DMS 273 (cell line): ENCODE data around the gene PSEN2.

Experiments
- DNase-seq: peaks from one replicate; lab custom pipeline; 2025; ENCODE audit not compliant: unreplicated experiment; lab: John Stamatoyannopoulos, UW

PSEN2 gene

DNA sequence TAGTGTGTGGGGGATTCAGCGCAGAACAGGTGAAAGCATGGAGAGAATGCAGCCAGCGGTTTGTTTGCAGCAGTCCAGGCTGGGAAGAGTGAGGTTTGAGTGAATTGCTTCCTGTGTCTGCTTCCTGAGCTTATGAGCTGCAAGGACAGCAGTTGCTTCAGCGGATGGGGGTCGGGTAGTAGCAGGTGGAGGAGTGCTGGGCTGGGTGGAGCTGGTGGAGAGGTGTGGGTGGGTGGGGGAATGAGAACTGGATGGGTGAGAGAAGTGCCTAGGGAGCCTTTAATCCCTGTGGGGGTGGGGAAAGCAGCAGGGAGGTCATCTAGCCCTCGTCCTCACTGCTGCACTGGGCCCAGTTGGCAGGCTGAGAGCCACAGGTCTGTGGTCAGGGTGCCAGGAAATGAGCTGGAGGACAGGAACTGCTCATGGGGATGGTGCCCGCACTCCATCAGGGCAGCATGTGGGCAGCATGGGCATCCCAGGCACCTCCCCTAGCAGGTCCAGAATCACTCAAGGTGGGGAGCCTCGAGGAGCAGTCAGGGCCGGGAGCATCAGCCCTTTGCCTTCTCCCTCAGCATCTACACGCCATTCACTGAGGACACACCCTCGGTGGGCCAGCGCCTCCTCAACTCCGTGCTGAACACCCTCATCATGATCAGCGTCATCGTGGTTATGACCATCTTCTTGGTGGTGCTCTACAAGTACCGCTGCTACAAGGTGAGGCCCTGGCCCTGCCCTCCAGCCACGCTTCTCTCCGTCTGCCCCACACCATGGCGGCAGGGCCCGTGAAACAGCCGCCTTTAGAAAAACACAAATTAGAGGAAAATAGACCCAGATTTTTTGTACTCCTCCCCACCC, 14.8 kb downstream of the PSEN2 start:
- DNase-seq, result no peak

DNA sequence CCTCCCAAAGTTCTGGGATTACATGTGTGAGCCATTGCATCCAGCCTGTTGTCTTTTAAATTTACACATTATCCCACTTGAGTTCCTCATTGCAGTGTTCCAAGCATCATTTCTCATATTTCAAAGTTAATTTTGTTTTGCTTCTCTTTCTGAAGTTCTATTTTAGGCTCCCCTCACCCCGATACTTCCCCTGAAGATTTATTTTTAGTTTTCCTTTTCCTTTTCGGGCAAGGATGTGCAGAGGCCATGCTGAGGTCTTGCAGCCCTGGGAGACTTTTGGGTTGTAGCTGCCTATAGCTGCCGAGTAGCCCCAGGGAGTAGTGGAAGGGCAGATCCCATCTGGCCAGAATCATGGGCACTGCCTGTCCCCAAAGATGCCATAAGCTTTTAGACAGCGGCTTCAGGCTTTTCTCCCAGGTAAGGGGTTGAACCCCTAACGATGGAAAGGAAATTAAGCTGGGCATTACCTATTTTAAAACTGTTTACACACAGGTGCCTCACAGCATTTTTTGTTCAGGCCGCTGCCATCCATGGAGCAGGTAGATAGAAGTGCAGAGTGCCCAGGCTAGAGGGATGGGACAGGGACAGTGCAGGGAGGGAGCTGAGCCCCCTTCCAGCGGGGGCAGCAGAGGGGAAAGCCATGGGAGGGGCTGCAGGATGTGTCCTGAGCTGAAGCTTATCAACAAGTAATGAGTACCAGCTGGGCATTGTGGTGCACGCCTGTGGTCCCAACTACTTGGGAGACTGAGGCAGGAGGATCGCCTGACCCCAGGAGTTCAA, 15.9 kb downstream of the PSEN2 start:
- DNase-seq, result peak; percentile 62

DNA sequence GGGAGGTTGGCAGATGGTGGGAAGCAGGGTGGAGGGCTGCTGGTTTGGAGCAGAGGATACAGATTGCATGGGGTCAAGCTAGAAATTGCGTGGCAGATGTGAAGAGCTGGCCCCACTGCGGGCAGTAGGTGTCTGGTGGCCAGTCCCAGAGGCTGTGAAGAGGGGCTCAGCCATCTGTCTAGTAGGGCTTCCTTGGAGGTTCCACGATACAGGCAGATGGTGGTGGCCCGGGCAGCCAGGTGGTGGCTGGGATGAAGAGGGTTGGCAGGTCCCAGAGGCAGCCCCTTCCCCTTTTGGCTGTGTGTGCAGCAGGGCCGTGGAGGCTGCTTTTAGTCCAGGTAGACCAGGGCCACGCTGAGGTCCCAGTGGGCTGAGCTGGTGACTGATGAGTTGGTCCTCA, 16.6 kb downstream of the PSEN2 start:
- peak; percentile 90 for DNase-seq

DNA sequence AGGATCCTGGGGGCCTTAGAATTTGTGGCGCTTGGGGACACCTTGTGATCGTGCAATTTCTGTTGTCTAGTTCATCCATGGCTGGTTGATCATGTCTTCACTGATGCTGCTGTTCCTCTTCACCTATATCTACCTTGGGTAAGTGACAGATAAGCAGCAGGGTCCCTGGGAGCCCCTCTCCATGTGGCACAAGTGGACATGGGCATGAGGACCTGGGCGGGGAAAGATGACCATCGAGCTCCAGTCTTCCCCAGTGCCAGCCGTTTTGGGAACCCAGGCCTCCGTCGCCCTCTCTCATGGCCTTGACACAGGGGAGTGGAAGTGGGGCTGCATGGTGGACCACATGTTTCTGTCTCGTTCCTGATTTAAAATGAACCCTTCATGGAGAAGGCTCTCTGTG, 17.6 kb downstream of the PSEN2 start:
- DNase-seq, result no peak

DNA sequence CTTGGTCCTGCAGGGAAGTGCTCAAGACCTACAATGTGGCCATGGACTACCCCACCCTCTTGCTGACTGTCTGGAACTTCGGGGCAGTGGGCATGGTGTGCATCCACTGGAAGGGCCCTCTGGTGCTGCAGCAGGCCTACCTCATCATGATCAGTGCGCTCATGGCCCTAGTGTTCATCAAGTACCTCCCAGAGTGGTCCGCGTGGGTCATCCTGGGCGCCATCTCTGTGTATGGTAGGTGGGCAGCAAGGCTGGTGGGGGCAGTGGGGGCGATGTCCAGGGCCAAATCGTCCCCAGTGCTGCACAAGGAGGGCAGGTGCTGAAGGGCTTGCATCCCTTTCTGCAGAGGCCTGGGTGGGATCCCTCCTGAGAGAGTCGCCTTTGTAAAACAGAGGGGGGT, 18.4 kb downstream of the PSEN2 start:
- DNase-seq, result no peak

DNA sequence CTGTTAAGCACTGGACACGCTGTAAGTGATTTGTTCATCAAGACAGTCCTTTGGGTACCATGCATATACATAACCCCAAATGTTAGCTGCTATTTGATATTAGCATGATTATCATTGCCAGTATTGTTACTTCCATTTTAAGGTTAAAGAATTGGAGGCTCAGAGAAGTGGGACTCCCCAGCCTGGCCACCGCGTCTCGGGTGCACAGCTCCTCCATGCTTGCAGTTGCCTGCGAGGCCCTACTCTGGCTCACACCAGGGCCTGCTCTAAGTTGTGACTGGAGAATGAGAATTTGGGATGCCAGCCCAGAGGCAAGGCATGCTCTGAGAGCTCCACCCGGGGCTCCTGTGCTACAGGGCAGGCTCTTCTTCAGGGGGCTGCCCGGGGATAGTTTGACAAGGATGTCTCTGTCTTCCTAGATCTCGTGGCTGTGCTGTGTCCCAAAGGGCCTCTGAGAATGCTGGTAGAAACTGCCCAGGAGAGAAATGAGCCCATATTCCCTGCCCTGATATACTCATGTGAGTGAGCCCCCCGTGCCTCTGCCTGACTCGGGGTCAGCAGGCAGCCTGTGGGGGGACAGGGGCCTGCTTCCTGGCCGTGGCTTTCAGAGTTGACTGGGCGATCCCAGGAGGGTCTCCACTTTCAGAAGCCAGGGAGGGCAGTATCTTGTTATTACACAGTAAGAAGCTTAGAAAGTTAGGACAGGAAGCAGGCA, 19.4 kb downstream of the PSEN2 start:
- no peak for DNase-seq

DNA sequence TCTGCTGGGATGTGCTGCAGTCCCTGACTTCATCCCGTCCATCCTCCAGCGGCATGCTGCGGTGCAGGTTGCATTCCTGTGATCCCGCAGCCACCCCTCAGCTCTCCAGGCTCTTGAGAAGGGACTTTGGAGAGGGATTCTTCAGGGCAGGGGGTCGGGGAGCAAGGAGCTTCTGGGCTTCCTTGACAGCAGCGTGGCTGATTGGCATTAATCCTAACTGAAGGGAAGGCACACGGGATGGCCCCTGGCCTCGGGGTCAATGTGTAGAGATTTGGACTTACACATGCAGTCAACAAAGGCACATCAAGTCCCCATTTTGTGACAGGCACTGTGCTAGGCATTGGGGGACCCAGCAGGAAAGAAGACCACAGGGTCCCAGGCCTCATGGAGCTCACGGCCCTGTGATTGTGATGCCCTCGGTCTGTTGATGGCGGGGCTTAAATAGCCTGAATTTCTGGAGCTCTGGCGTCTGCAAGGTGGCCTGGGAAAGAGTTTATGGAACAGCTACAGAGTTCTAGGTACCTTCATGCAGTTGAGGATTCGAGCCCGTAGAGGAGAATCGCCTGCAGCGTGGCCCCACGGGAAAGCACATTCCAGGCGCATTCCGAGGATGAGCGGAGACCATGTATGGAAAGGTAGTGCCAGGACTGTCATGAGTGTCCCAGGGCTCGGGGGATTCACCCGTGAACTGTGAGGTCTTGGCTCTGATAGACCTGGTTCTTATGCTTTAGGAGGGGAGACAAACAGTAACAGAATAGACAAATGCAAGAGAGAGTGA, 20.1 kb downstream of the PSEN2 start:
- no peak for DNase-seq

DNA sequence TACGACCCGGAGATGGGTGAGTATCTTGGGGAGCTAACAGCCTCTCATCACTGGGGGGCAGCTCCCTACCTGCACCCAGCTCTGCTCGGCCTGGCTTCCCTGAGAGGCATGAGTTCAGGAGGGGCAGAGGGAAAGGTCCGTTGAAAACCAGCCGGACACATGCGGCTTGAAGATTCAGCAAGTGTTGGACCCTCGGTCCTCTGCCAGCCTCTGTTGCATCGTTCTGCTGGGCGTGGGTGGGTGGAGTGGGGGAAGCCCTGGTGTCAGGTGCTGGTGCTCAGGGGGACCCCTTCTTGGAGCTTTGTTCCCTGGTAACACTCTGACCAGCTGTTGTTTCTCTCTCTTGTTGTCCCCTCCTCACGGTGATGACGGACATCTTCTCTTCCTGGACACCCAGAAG, 20.9 kb downstream of the PSEN2 start:
- DNase-seq, result no peak

DNA sequence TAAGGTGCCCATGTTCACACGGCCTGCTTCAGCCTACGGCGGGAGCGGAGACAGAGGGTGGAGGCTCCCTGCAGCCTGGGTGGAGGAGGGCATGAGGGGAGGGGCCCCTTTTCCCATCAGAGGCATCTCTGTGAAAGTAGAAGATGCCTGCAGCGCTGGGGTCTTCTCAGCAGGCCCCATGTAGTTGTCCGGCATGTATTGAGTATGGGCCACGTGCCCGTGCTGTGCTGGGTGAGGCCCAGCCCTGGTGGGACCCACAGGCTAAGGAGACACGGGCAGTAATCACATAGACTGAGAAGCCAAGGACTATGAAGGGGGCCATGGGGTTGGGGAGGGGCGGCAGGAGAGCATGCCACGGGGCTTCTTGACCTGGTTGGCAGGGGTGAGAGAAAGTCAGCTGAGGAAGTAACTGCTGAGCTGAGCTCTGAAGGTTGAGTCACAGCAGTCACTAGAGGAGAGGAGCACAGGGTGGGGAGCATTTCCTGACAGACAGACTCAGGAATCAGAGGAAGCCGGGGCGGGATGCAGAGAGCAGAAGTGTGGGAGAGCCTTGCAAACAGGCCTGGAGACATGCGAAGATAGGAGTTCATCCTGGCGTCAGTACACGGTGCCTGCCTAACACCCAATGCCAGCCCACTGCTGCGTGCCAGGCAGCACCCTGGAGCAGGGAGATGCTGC, 21.6 kb downstream of the PSEN2 start:
- DNase-seq, result no peak

DNA sequence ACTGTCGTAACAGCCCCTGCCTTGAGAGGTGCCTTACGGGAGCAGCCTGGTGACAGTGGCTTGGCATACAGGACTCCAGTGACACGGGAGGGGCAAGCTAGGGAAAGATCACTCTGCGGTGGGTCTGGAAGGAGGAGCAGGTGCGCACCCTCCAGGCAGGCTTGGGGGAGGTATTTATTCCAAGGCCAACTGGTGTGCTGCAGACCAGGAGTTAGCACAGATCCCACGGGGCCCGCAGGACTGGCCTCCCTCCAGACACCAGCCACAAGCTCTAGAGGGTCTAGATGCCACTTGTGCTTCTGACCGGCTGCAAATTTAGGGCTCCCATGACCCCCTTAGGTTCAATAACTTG, 22.1 kb downstream of the PSEN2 start:
- peak; percentile 12 for DNase-seq

DNA sequence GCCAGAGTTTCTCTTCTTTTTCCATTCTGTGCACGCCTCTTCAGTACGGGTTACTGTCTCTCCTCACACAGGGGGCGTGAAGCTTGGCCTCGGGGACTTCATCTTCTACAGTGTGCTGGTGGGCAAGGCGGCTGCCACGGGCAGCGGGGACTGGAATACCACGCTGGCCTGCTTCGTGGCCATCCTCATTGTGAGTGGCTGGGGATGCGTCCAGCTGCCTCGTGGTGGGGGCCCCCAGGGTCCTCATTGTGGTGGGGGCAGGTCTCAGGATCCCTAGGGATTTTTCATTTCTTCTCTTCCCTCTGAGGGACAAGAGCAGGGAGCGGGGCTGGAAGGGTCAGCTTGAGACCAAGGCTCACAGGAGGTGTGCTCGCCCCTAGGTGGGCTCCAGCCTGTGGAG, 23.5 kb downstream of the PSEN2 start:
- DNase-seq, result no peak

DNA sequence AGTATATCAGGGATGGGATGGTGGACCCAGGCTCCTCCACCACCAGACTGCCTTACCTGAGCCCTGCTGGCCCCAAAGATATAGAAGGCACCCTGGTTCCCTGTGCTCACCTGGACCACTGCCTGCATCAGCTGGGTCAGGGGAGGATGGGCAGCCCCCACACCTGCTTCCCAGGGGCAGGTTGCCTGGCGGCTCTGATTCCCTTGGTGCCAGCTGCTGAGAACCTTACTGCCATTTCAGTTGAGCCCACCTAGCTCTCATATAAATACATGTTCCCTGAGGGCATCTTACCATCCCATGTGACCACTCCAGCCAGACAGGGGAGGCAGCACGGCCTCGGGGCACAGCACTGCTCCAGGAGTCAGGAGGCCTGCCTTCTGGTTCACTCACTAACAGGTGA, 24.4 kb downstream of the PSEN2 start:
- no peak for DNase-seq

DNA sequence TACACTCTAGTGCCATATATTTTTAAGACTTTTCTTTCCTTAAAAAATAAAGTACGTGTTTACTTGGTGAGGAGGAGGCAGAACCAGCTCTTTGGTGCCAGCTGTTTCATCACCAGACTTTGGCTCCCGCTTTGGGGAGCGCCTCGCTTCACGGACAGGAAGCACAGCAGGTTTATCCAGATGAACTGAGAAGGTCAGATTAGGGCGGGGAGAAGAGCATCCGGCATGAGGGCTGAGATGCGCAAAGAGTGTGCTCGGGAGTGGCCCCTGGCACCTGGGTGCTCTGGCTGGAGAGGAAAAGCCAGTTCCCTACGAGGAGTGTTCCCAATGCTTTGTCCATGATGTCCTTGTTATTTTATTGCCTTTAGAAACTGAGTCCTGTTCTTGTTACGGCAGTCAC, 25.2 kb downstream of the PSEN2 start:
- DNase-seq, result no peak

DNA sequence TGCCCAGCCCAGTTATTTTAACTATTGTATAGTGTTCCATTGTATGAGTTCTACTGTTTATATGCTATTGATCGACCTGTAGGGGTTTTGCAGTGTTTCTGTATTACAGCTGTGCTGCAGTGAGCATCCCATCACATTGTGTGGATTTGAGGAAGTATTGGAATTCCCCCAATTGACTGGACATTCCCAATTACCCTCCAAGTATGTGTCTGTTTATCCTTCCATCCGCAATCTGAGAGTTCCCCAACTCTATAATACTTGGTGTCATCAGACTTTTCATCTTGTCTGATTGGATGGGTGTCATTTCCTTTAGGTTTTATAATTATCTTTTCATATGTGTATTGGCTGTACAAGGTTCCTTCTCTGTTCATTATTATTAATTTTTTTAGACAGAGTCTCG, 27.8 kb downstream of the PSEN2 start:
- DNase-seq, result no peak

DNA sequence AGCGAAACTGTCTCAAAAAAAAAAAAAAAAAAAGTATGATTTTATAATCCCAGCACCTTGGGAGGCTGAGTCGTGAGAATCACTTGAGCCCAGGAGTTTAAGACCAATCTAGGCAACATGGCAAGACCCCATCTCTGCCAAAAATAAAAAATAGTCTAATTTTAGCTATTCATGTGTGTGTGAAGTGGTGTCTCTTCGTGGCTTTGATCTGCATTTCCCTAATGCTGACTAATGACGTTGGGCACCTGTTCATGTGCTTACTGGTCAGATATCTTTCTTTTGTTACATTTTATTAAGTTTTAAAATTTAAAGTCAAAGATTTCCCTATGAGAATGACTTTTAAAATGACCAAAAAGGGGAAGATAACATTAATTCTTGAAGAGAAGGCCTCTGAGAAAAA, 31.0 kb downstream of the PSEN2 start:
- no peak for DNase-seq

DNA sequence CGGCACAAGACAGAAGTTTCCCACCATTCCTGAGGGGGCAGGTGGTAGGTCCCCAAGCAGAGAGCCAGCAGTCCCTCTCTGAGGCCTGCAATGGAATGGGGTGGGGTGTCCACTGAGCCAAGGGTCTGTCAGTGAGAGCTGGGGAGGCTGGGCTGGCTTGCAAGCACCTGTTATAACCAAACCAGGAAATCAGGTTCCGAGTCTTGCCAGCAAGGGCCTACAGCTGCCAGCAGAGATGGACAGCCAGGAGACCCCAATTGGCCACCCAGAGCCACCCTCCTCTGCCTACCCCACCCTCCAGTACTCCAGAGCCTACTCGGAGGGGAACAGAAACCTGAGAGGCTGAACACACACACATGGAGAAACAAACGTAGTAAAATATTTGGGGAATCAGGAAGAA, 32.2 kb downstream of the PSEN2 start:
- DNase-seq, result no peak

DNA sequence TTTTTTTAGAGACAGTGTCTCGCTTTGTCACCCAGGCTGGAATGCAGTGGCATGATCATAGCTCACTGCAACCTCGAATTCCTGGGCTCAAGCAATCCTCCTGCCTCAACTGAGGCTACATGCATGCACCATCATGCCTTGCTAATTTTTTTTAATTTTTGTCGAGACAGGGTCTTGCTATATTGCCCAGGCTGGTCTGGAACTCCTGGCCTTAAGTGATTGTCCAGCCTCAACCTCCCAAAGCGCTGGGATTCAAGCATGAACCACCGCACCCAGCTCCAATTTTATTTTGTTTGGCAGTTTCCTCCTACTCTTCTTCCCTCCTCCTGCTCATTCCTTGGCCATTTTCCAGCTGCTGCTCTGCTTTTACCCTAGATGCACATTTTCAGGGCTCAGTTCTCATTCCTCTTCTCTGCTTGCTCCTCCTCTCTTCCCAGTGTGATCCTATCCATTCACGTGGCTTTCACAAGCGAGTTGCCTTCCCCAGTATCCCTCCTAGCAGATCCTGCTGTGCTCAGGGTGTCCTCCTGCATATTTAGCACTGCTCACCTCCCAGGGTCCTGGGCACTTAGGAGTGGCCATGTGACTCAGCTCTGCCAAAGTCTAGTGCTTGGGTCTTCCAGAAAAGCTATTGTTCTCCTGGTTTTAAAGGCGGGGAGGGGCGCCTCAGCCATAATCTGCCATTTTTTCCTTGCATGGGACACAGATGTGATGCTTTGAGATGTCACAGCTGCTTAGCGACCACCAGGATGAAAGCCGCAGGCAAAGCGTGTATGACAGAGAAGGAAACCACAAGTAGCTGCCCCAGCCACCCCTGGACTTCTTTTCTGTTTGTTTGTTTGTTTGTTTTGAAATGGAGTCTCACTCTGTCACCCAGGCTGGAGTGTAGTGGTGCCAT, 33.7 kb downstream of the PSEN2 start:
- DNase-seq, result peak; percentile 15

DNA sequence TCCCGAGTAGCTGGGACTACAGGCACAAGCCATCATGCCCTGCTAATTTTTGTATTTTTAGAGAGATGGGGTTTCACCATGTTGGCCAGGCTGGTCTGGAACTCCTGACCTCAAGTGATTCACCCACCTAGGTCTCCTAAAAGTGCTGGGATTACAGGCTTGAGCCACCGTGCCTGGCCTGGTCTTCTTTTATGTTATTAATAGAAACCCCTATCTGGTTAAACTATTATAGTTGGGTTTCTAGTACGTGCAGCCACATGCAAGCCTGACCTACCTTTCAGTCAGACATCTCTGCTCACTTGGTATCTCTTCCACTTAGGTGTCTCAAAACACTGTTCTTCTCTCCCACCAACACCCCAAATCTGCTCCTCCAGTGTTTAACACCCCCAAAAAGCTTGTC, 34.4 kb downstream of the PSEN2 start:
- DNase-seq, result no peak

DNA sequence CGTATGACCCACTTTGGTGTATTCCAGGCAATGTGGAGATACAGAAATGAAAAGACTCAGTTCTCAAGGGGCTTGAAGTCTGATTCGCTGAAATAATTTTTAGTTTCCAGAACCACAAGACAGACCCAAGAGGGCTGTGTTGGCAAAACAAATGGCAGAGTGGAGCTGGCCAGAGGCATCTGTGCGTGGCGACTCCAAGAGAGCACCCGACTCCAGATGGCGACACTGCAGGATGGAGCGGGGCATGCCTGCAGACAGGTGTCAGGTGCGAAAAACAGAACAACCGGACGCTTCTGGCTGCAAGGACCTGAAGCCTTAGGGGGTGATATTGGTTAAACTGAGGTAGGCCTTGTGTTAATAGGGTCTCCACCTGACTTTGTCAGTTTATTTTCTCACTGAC, 38.0 kb downstream of the PSEN2 start:
- DNase-seq, result no peak

DNA sequence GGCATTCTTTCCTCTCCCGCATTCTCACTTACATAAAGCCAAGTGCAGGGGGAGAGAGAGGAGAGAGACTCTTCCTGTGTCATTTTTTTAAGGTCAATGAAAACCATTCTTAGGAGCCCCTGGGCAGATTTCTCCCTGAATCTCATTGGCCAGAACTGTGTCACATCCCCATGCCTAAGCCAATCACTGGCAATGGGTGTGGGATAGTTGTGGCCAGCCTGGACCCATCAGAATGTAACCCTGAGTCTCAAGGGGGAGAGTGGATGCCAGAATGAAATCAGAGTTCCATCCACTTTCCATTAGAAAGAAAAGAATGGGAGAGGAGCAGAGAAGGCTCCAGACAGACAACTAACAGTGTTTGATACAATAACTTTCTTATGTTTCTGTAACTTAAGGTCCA, 38.5 kb downstream of the PSEN2 start:
- DNase-seq, result no peak
